ENCODE results near the gene ZNF175. TPM values are rescaled to one million over a fixed set of nuclear protein-coding genes. Genes with fewer than 3 reads are reported as not detected.

ZNF175 gene
- total RNA-seq, 2 donors from 2014 or later = 10.8 to 11.3 TPM

GRCh38 chr19:51600940-51601580 lies 30.0 kb downstream of the ZNF175 start:
- Histone ChIP-seq H3K9me3 (ENCODE audit: control insufficient read depth, low read length) (no peaks in the 10 kb centered on the region), H3K27ac (ENCODE audit: low read depth, low read length) (no peak overlapping the region), H3K9ac (ENCODE audit: extremely low read depth, low read length, poor library complexity, severe bottlenecking) (no peak overlapping the region), H3K4me3 (ENCODE audit: low read length) (no peak overlapping the region), H3K27me3 (ENCODE audit: control insufficient read depth, insufficient read depth, low read length, poor library complexity, severe bottlenecking) (peaks cover 23% of the 10 kb centered on the region), H3K4me1 (ENCODE audit: control insufficient read depth, insufficient read depth, low read length) (no peaks in the 10 kb centered on the region), H3K36me3 (ENCODE audit: control insufficient read depth, insufficient read depth, low read length) (no peaks in the 10 kb centered on the region)
- Mint-ChIP-seq H3K4me1 (no peaks in the 10 kb centered on the region), H3K27me3 (ENCODE audit: insufficient read depth) (peaks cover 31% of the 10 kb centered on the region), H3K27ac (no peak overlapping the region), H3K9me3 (no peaks in the 10 kb centered on the region), H3K4me3 (no peak overlapping the region), H3K36me3 (ENCODE audit: low read depth) (no peaks in the 10 kb centered on the region)
- TF ChIP-seq CTCF (conservative IDR thresholded peaks at IDR 0.05) = no peak
- WGBS, 2 experiments (ENCODE audit: insufficient coverage in 1 of 2, insufficient read length in 1 of 2) = 94 to 95% methylated on average over 43 to 59 of the region's 59 CpGs
- no peak for DNase-seq

GRCh38 chr19:51602189-51602854 lies 31.2 kb downstream of the ZNF175 start:
- no peak overlapping the region for H3K9ac ChIP-seq (ENCODE audit: extremely low read depth, low read length, poor library complexity, severe bottlenecking)
- 90 to 92% methylated on average over 16 to 20 of the region's 20 CpGs for WGBS, 2 experiments (ENCODE audit: insufficient coverage in 1 of 2, insufficient read length in 1 of 2)
- Mint-ChIP-seq H3K27me3 (ENCODE audit: insufficient read depth) (peaks cover 32% of the 10 kb centered on the region), H3K4me1 (no peaks in the 10 kb centered on the region), H3K9me3 (no peaks in the 10 kb centered on the region), H3K36me3 (ENCODE audit: low read depth) (no peaks in the 10 kb centered on the region), H3K4me3 (no peak overlapping the region), H3K27ac (no peak overlapping the region)
- H3K27ac ChIP-seq (ENCODE audit: low read depth, low read length) = no peak overlapping the region
- H3K27me3 ChIP-seq (ENCODE audit: control insufficient read depth, insufficient read depth, low read length, poor library complexity, severe bottlenecking) = peaks cover 16% of the 10 kb centered on the region
- H3K9me3 ChIP-seq (ENCODE audit: control insufficient read depth, low read length) = no peaks in the 10 kb centered on the region
- TF ChIP-seq CTCF (conservative IDR thresholded peaks at IDR 0.05) = no peak
- H3K4me3 ChIP-seq (ENCODE audit: low read length) = no peak overlapping the region
- no peaks in the 10 kb centered on the region for H3K4me1 ChIP-seq (ENCODE audit: control insufficient read depth, insufficient read depth, low read length)
- no peak for DNase-seq
- H3K36me3 ChIP-seq (ENCODE audit: control insufficient read depth, insufficient read depth, low read length) = no peaks in the 10 kb centered on the region

- DNase-seq = no peak
- Mint-ChIP-seq H3K27me3 (ENCODE audit: insufficient read depth) (peaks cover 26% of the 10 kb centered on the region), H3K27ac (no peak overlapping the region), H3K4me3 (no peak overlapping the region), H3K36me3 (ENCODE audit: low read depth) (no peaks in the 10 kb centered on the region), H3K9me3 (no peaks in the 10 kb centered on the region), H3K4me1 (no peaks in the 10 kb centered on the region)
- Histone ChIP-seq H3K9me3 (ENCODE audit: control insufficient read depth, low read length) (no peaks in the 10 kb centered on the region), H3K4me1 (ENCODE audit: control insufficient read depth, insufficient read depth, low read length) (no peaks in the 10 kb centered on the region), H3K9ac (ENCODE audit: extremely low read depth, low read length, poor library complexity, severe bottlenecking) (no peak overlapping the region), H3K27me3 (ENCODE audit: control insufficient read depth, insufficient read depth, low read length, poor library complexity, severe bottlenecking) (peaks cover 22% of the 10 kb centered on the region), H3K36me3 (ENCODE audit: control insufficient read depth, insufficient read depth, low read length) (no peaks in the 10 kb centered on the region), H3K27ac (ENCODE audit: low read depth, low read length) (no peak overlapping the region), H3K4me3 (ENCODE audit: low read length) (no peak overlapping the region)
- TF ChIP-seq CTCF (conservative IDR thresholded peaks at IDR 0.05) = no peak
- 64 to 70% methylated on average over 5 to 6 of the region's 6 CpGs for WGBS, 2 experiments (ENCODE audit: insufficient coverage in 1 of 2, insufficient read length in 1 of 2)
Measured at GRCh38 chr19:51607077-51607476, 36.0 kb downstream of the ZNF175 start.
